Activated naive CD4-positive, alpha-beta T cell treated with anti-CD3 and anti-CD28 coated beads, Interleukin-2, amount 50 U/mL, for 72 hours (primary cell): Measurements from ENCODE around the gene KLF16. TPM values are rescaled to one million over a fixed set of nuclear protein-coding genes. Genes with fewer than 3 reads are reported as not detected.

Experiments used
- ATAC-seq, 2 donors: fragments of 150-1000 bp; cut with Tn5 transposase; 2 replicates each; pipeline ENCODE4 v1.10.0; 2021; ENCODE audit warnings: mild to moderate bottlenecking in 2 of 2, moderate library complexity in 2 of 2
- DNase-seq, 2 donors: peaks; one replicate each; pipeline ENCODE4 v3.0.0; 2021 to 2022; ENCODE audit warnings: low spot score in 2 of 2
- H3K27ac Mint-ChIP-seq, 2 donors: one replicate each; pipeline ENCODE4 v1.8.0; 2022; ENCODE audit warnings: mild to moderate bottlenecking in 2 of 2, mixed read lengths in 2 of 2
- H3K36me3 Mint-ChIP-seq, 2 donors: one replicate each; pipeline ENCODE4 v1.8.0; 2022; ENCODE audit warnings: mixed read lengths in 2 of 2
- H3K9me3 Mint-ChIP-seq, 2 donors: one replicate each; pipeline ENCODE4 v1.8.0; 2022; ENCODE audit warnings: mixed read lengths in 2 of 2
- total RNA-seq, 2 donors: library from RNA; stranded (reverse); gene quantifications; one replicate each; pipeline ENCODE4 v1.2.3, GENCODE V29; 2022

The KLF16 gene
- total RNA-seq, 2 donors from 2014 or later = 20.5 to 22.6 TPM

- Mint-ChIP-seq H3K9me3 (no peaks in the 10 kb centered on the region), H3K36me3 (peaks cover 0 to 5% of the 10 kb centered on the region in 2 donors), H3K27ac (no peak overlapping the region)
- ATAC-seq (no peak), DNase-seq (no peak)
Observed at GRCh38 chr19:1815605-1816529, 47.5 kb downstream of the KLF16 start.

GRCh38 chr19:1814833-1815604 lies 48.4 kb downstream of the KLF16 start:
- no peak overlapping the region for H3K27ac Mint-ChIP-seq
- DNase-seq = no peak
- no peak for ATAC-seq
- H3K9me3 Mint-ChIP-seq = no peaks in the 10 kb centered on the region
- peaks cover 0 to under 1% of the 10 kb centered on the region in 2 donors for H3K36me3 Mint-ChIP-seq

GRCh38 chr19:1814391-1814790 lies 49.0 kb downstream of the KLF16 start:
- no peak for ATAC-seq
- Mint-ChIP-seq H3K9me3 (no peaks in the 10 kb centered on the region), H3K27ac (no peak overlapping the region), H3K36me3 (no peaks in the 10 kb centered on the region)
- DNase-seq = no peak

GRCh38 chr19:1813192-1814182 lies 49.9 kb downstream of the KLF16 start:
- Mint-ChIP-seq H3K36me3 (no peaks in the 10 kb centered on the region), H3K9me3 (no peaks in the 10 kb centered on the region), H3K27ac (peak overlapping the region; percentile 66 to 86)
- DNase-seq (no peak), ATAC-seq (no peak)

- peak; percentile 84 to 91 for ATAC-seq
- peak overlapping the region; percentile 66 to 86 for H3K27ac Mint-ChIP-seq
- no peaks in the 10 kb centered on the region for H3K36me3 Mint-ChIP-seq
- H3K9me3 Mint-ChIP-seq = no peaks in the 10 kb centered on the region
- DNase-seq = peak; percentile 88 to 89
Observed at GRCh38 chr19:1812426-1813191, 50.8 kb downstream of the KLF16 start.

- peak; percentile 22 to 46 for ATAC-seq
- peak in 1 of 2 donors; percentile 61 for DNase-seq
- Mint-ChIP-seq H3K9me3 (no peaks in the 10 kb centered on the region), H3K27ac (peak within 1 kb of the TSS; percentile 66 to 86), H3K36me3 (no peaks in the 10 kb centered on the region)
Observed at GRCh38 chr19:1811942-1812425, 51.4 kb downstream of the KLF16 start, which contains the start of gene ATP8B3. Gene ATP8B3, minus strand, starts transcription at chr19:1812276. Its CDS starts 540 bp downstream, at chr19:1811736.

- no peaks in the 10 kb centered on the region for H3K9me3 Mint-ChIP-seq
- H3K27ac Mint-ChIP-seq = peak overlapping the region in 1 of 2 donors; percentile 63
- ATAC-seq (peak in 1 of 2 donors; percentile 49), DNase-seq (peak; percentile 51 to 84)
- H3K36me3 Mint-ChIP-seq = no peaks in the 10 kb centered on the region
Observed at GRCh38 chr19:1811472-1811894, 51.9 kb downstream of the KLF16 start.

- Mint-ChIP-seq H3K27ac (peak overlapping the region in 1 of 2 donors; percentile 44), H3K36me3 (no peaks in the 10 kb centered on the region)
- no peak for ATAC-seq
Observed at GRCh38 chr19:1810439-1811160, 52.8 kb downstream of the KLF16 start.

GRCh38 chr19:1809678-1810077 lies 53.7 kb downstream of the KLF16 start:
- DNase-seq = no peak
- ATAC-seq = no peak
- H3K36me3 Mint-ChIP-seq = no peaks in the 10 kb centered on the region
- H3K27ac Mint-ChIP-seq = no peak overlapping the region
- H3K9me3 Mint-ChIP-seq = no peaks in the 10 kb centered on the region

More at GRCh38 chr19:1810439-1811160, 52.8 kb downstream of the KLF16 start:
- H3K9me3 Mint-ChIP-seq = no peaks in the 10 kb centered on the region
- DNase-seq = no peak

GRCh38 chr19:1808395-1808731 lies 55.0 kb downstream of the KLF16 start:
- ATAC-seq (no peak), DNase-seq (no peak)
- Mint-ChIP-seq H3K36me3 (no peaks in the 10 kb centered on the region), H3K27ac (no peak overlapping the region), H3K9me3 (no peaks in the 10 kb centered on the region)

- no peaks in the 10 kb centered on the region for H3K36me3 Mint-ChIP-seq
- no peak overlapping the region for H3K27ac Mint-ChIP-seq
- no peaks in the 10 kb centered on the region for H3K9me3 Mint-ChIP-seq
Observed at GRCh38 chr19:1807695-1808394, 55.5 kb downstream of the KLF16 start.

GRCh38 chr19:1807030-1807694 lies 56.2 kb downstream of the KLF16 start:
- no peak overlapping the region for H3K27ac Mint-ChIP-seq

More at GRCh38 chr19:1807695-1808394, 55.5 kb downstream of the KLF16 start:
- no peak for DNase-seq
- ATAC-seq = no peak

GRCh38 chr19:1806184-1807029 lies 57.0 kb downstream of the KLF16 start:
- ATAC-seq (no peak), DNase-seq (no peak)
- Mint-ChIP-seq H3K27ac (no peak overlapping the region), H3K9me3 (no peaks in the 10 kb centered on the region), H3K36me3 (no peaks in the 10 kb centered on the region)

More at GRCh38 chr19:1807030-1807694, 56.2 kb downstream of the KLF16 start:
- no peaks in the 10 kb centered on the region for H3K36me3 Mint-ChIP-seq
- no peaks in the 10 kb centered on the region for H3K9me3 Mint-ChIP-seq
- ATAC-seq = no peak
- DNase-seq = no peak
